Osteoblast (primary cell): ENCODE results near the gene POLR2L. TPM values are rescaled to one million over a fixed set of nuclear protein-coding genes. Genes with fewer than 3 reads are reported as not detected.

Experiments
- DNase-seq: peaks from one replicate; pipeline ENCODE4 v3.0.0; 2011; ENCODE audit warnings: low spot score, mixed read lengths; ENCODE audit not compliant: insufficient read length; ENCODE audit errors: missing footprints
- H2AFZ ChIP-seq: 2 replicates; pipeline ENCODE4 v1.6.0; 2011; ENCODE audit warnings: mild to moderate bottlenecking, low read length
- H3K27ac ChIP-seq: 2 replicates; pipeline ENCODE4 v1.5.1; 2011; ENCODE audit warnings: mild to moderate bottlenecking, low read depth, low read length, moderate library complexity
- H3K27me3 ChIP-seq: 2 replicates; pipeline ENCODE4 v1.6.0; 2012; ENCODE audit warnings: mild to moderate bottlenecking, control low read depth, inconsistent platforms, low read length, moderate library complexity; ENCODE audit not compliant: insufficient read depth
- H3K36me3 ChIP-seq: 2 replicates; pipeline ENCODE4 v1.5.1; 2011; ENCODE audit warnings: mild to moderate bottlenecking, low read length, control low read depth, moderate library complexity; ENCODE audit not compliant: insufficient read depth
- H3K4me1 ChIP-seq: 2 replicates; pipeline ENCODE4 v1.5.1; 2011; ENCODE audit warnings: mild to moderate bottlenecking, low read length, control low read depth, moderate library complexity; ENCODE audit not compliant: insufficient read depth
- H3K4me2 ChIP-seq: 2 replicates; pipeline ENCODE4 v1.6.0; 2011; ENCODE audit warnings: mild to moderate bottlenecking, low read length; ENCODE audit not compliant: insufficient read depth
- H3K4me3 ChIP-seq: fragments of 200-600 bp; sonication (generic); 3 replicates; pipeline ENCODE4 v1.5.1; 2012; ENCODE audit warnings: mild to moderate bottlenecking, low read length, inconsistent platforms; ENCODE audit not compliant: insufficient read depth
- H3K79me2 ChIP-seq: 2 replicates; pipeline ENCODE4 v1.6.0; 2012; ENCODE audit warnings: mild to moderate bottlenecking, low read length, control low read depth, inconsistent platforms; ENCODE audit not compliant: insufficient read depth
- H3K9me3 ChIP-seq: 2 replicates; pipeline ENCODE4 v1.5.1; 2011; ENCODE audit warnings: low read depth, low read length, control low read depth
- H4K20me1 ChIP-seq: 2 replicates; pipeline ENCODE4 v1.6.0; 2012; ENCODE audit warnings: mild to moderate bottlenecking, low read length, control low read depth; ENCODE audit not compliant: insufficient read depth
- CTCF ChIP-seq: IDR thresholded peaks from 2 replicates; pipeline ENCODE4 v1.5.1; 2011; ENCODE audit warnings: mild to moderate bottlenecking, low read depth, low read length, moderate library complexity; ENCODE audit errors: extremely low read depth
- total RNA-seq: library from RNA; depleted of rRNA; stranded (reverse); fragments of >200 nt; gene quantifications from 2 replicates; pipeline ENCODE4 v1.2.3, GENCODE V29; 2012

Gene POLR2L
- total RNA-seq, 1 donor: 60.8 TPM

DNA sequence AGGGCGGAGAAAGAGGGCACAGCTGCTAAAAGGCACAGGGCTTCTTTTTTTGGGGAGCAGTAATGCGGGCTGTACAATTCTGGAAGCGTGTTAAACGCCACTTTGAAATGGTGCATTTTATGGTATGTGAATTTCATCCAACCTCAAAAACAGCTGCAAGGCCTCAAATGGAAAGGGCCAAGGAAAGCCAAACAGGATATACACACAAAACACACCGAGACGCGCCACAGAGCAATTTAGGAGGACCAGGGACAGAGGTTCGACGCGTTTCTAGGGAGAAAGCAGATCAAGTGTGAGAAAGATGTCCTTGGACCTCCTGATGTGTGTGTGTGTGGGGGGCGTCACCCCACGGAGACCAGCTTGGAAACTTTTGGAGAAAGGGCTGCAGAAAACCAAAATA lies 31.4 kb upstream of the POLR2L start:
- Histone ChIP-seq H3K4me3 (no peak overlapping the region), H3K4me1 (peaks cover 2% of the 10 kb centered on the region), H3K27ac (no peak overlapping the region), H2AFZ (no peak overlapping the region), H3K79me2 (no peaks in the 10 kb centered on the region), H4K20me1 (peaks cover 11% of the 10 kb centered on the region), H3K36me3 (no peaks in the 10 kb centered on the region), H3K4me2 (no peak overlapping the region), H3K9me3 (no peaks in the 10 kb centered on the region), H3K27me3 (no peaks in the 10 kb centered on the region)
- no peak for TF ChIP-seq CTCF
- DNase-seq: no peak

- no peak for DNase-seq
- no peaks in the 10 kb centered on the region for H3K27me3 ChIP-seq
- peaks cover 5% of the 10 kb centered on the region for H3K36me3 ChIP-seq
- no peaks in the 10 kb centered on the region for H3K79me2 ChIP-seq
- no peak overlapping the region for H3K27ac ChIP-seq
- peaks cover 11% of the 10 kb centered on the region for H4K20me1 ChIP-seq
- H3K4me1 ChIP-seq: peaks cover 2% of the 10 kb centered on the region
- H3K4me3 ChIP-seq: no peak overlapping the region
- no peaks in the 10 kb centered on the region for H3K9me3 ChIP-seq
- H3K4me2 ChIP-seq: no peak overlapping the region
- TF ChIP-seq CTCF: no peak
- no peak overlapping the region for H2AFZ ChIP-seq
Measured at GRCh38 chr11:872799-873198, 30.5 kb upstream of the POLR2L start.

DNA sequence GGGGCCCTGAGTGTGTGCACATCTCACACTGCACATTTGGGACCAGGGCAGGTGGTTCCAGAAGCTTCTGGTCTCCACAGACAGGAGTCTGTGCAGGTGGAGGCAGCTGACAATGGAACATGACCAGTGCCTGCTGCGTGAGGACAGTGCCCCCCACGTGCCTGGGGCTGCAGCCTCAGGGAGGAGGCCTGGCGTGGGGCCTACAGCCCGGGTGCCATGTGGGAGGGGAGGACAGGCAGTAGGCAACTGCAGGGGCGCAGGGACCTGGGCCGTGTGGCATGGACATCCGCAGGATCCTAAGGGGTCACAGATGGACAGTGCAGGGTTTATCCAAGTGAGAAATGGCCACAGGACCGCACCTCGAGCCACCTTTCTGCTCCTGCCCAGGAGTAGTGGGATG lies 29.1 kb upstream of the POLR2L start:
- Histone ChIP-seq H3K4me3 (no peak overlapping the region), H2AFZ (no peak overlapping the region)
- DNase-seq: no peak

DNA sequence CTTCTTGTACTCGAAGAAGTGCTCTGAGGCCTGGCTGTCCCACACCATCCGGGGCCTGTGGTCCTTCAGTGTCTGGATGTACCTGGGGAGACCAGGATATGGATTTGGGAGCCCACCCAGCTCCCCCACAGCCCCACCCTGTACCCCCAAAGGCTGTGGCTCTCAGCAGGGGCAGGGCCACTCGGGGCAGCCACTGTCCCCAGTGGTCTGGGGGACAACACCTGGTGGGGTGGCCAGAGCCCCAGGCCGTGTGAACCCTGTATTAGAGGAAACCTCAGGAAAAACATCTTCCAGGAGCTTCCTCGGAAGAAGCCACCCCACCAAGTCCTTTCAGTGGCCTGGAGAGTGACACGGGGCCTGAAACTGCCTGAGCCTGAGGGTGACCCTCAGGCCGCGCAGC lies 28.1 kb upstream of the POLR2L start:
- no peaks in the 10 kb centered on the region for H3K9me3 ChIP-seq
- H3K27me3 ChIP-seq: no peaks in the 10 kb centered on the region
- H3K36me3 ChIP-seq: peaks cover 14% of the 10 kb centered on the region
- H3K79me2 ChIP-seq: no peaks in the 10 kb centered on the region
- H3K4me1 ChIP-seq: peaks cover 2% of the 10 kb centered on the region
- H3K4me2 ChIP-seq: no peak overlapping the region
- TF ChIP-seq CTCF: no peak
- H4K20me1 ChIP-seq: peaks cover 26% of the 10 kb centered on the region
- H3K4me3 ChIP-seq: no peak overlapping the region
- H2AFZ ChIP-seq: no peak overlapping the region
- H3K27ac ChIP-seq: no peak overlapping the region
- no peak for DNase-seq

More for the DNA sequence above, 29.1 kb upstream of the POLR2L start:
- peaks cover 2% of the 10 kb centered on the region for H3K4me1 ChIP-seq
- no peak overlapping the region for H3K27ac ChIP-seq
- no peaks in the 10 kb centered on the region for H3K27me3 ChIP-seq
- no peak for TF ChIP-seq CTCF
- H3K9me3 ChIP-seq: no peaks in the 10 kb centered on the region
- no peak overlapping the region for H3K4me2 ChIP-seq
- peaks cover 5% of the 10 kb centered on the region for H3K36me3 ChIP-seq
- H4K20me1 ChIP-seq: peaks cover 19% of the 10 kb centered on the region
- no peaks in the 10 kb centered on the region for H3K79me2 ChIP-seq
